Activated B cell treated with CpG ODN at 0.5 μM for 24 hours (primary cell): ENCODE measurements around the gene DUSP28. TPM values are rescaled to one million over a fixed set of nuclear protein-coding genes. Genes with fewer than 3 reads are reported as not detected.

Experiments
- ATAC-seq: fragments of 200-7000 bp; cut with Tn5 transposase; one replicate; pipeline ENCODE4 v1.10.0; 2021; ENCODE audit warnings: low read depth, mild to moderate bottlenecking, moderate library complexity
- CTCF ChIA-PET: fragments of 350-600 bp; sonication (Branson Sonifier 250); formaldehyde crosslinking; loops from one replicate; lab custom pipeline; 2021; ENCODE audit warnings: antibody characterized with exemption; lab: Charles Lee
- POLR2A ChIA-PET: fragments of 350-600 bp; sonication (Branson Sonifier 250); formaldehyde crosslinking; loops from one replicate; lab custom pipeline; 2021; ENCODE audit warnings: antibody characterized with exemption; lab: Charles Lee
- DNase-seq: peaks from one replicate; pipeline ENCODE4 v3.0.0; 2022
- H3K27ac Mint-ChIP-seq: one replicate; pipeline ENCODE4 v1.8.0; 2020; ENCODE audit warnings: mixed read lengths
- H3K27me3 Mint-ChIP-seq: one replicate; pipeline ENCODE4 v1.8.0; 2021; ENCODE audit warnings: mixed read lengths
- H3K36me3 Mint-ChIP-seq: one replicate; pipeline ENCODE4 v1.8.0; 2021; ENCODE audit warnings: low read depth, mixed read lengths
- H3K4me1 Mint-ChIP-seq: one replicate; pipeline ENCODE4 v1.8.0; 2021; ENCODE audit warnings: mixed read lengths
- H3K4me3 Mint-ChIP-seq: one replicate; pipeline ENCODE4 v1.8.0; 2020; ENCODE audit warnings: mild to moderate bottlenecking, mixed read lengths
- H3K9me3 Mint-ChIP-seq: one replicate; pipeline ENCODE4 v1.8.0; 2020; ENCODE audit warnings: mixed read lengths
- intact Hi-C: fragments of 100-400 bp; cut with micrococcal nuclease; formaldehyde crosslinking; loops from one replicate; pipeline ENCODE4 v1.15.1; 2024
- total RNA-seq: library from RNA; stranded (reverse); gene quantifications from 2 replicates; pipeline ENCODE4 v1.2.3, GENCODE V29; 2022
- TF ChIP-seq, protein P1 (sequence below): fragments of 200-600 bp; IDR thresholded peaks from one replicate; pipeline ENCODE4 v1.8.0; 2022; ENCODE audit warnings: antibody characterized with exemption, mild to moderate bottlenecking

Gene DUSP28
- total RNA-seq, 1 donor from 2014 or later: 11.5 TPM

DNA sequence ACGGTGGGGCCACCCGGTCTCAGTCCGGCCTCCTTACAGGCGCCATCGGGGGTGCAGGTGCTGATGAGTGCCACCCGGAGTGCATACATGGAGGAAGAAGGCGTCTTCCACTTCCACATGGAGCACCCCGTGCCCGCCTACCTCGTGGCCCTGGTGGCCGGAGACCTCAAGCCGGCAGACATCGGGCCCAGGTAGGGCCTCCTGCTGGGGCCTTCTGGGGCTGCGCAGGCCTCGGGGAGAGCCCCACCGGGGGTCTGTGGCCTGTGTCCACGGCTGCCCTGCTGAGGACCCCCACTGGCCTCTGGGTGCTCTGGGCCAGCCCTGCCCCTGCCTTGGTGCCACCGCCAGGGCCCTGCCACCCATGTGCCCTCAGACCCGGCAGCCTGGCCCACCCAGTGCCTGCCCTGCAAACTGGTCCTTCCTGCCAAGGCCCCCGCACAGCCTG lies 12.9 kb downstream of the DUSP28 start:
- ChIA-PET CTCF (no interaction called here), POLR2A (no interaction called here)
- intact Hi-C loops: no loop called here
- Mint-ChIP-seq H3K4me1 (peaks cover 23% of the 10 kb centered on the region), H3K9me3 (no peaks in the 10 kb centered on the region), H3K36me3 (peaks cover 35% of the 10 kb centered on the region), H3K27ac (no peak overlapping the region), H3K27me3 (no peaks in the 10 kb centered on the region), H3K4me3 (no peak overlapping the region)
- DNase-seq (no peak), ATAC-seq (no peak)
- TF ChIP-seq, protein P1, sequence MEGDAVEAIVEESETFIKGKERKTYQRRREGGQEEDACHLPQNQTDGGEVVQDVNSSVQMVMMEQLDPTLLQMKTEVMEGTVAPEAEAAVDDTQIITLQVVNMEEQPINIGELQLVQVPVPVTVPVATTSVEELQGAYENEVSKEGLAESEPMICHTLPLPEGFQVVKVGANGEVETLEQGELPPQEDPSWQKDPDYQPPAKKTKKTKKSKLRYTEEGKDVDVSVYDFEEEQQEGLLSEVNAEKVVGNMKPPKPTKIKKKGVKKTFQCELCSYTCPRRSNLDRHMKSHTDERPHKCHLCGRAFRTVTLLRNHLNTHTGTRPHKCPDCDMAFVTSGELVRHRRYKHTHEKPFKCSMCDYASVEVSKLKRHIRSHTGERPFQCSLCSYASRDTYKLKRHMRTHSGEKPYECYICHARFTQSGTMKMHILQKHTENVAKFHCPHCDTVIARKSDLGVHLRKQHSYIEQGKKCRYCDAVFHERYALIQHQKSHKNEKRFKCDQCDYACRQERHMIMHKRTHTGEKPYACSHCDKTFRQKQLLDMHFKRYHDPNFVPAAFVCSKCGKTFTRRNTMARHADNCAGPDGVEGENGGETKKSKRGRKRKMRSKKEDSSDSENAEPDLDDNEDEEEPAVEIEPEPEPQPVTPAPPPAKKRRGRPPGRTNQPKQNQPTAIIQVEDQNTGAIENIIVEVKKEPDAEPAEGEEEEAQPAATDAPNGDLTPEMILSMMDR: no peak

- no peak for ATAC-seq
- no peaks in the 10 kb centered on the region for H3K9me3 Mint-ChIP-seq
- H3K4me1 Mint-ChIP-seq: peaks cover 23% of the 10 kb centered on the region
- ChIA-PET CTCF (no interaction called here), POLR2A (interaction anchor here (1.5 kb wide), 1 partner anchor 11 kb away, joined by 3 read pairs; no protein-coding TSS in a partner anchor)
- H3K27me3 Mint-ChIP-seq: no peaks in the 10 kb centered on the region
- no peak for DNase-seq
- TF ChIP-seq, protein P1: no peak
- intact Hi-C loops: no loop called here
- H3K36me3 Mint-ChIP-seq: peaks cover 38% of the 10 kb centered on the region
- H3K27ac Mint-ChIP-seq: no peak overlapping the region
- H3K4me3 Mint-ChIP-seq: no peak overlapping the region
Observed at GRCh38 chr2:240573516-240574385, 13.6 kb downstream of the DUSP28 start.

DNA sequence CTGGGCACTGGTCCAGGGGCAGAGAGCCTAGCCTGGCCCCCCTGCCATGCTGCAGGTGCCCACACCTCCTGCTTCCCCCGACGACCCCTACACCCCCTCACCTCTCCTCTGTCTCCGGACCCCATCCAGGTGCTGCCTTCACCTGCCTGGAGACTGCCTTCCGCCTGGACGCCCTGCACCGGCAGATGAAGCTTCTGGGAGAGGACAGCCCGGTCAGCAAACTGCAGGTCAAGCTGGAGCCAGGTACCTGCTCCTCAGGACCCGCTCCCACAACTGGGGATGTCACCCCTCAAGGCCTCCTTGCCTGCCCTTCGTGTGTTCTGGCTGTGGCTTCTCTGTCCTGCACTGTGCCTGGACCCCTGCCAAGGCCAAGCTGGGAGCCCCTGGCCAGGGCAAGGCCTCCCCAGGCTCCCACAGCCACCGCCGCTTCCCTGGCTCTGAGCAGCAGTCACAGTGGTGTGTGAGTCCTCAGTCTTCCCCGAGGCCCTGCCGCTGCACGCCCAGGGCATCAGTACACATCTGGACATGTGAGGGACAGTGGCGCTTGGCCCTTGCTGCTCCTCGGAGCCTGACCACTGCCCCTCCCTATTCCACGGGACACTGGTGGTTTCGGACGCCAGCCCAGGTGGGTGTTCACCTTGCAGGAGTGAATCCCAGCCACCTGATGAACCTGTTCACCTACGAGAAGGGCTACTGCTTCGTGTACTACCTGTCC lies 14.4 kb downstream of the DUSP28 start:
- peaks cover 26% of the 10 kb centered on the region for H3K4me1 Mint-ChIP-seq

GRCh38 chr2:240575101-240575965 lies 15.2 kb downstream of the DUSP28 start:
- ATAC-seq: no peak
- TF ChIP-seq, protein P1: no peak
- POLR2A ChIA-PET: interaction anchor here (0.5 to 1.5 kb wide), 2 partner anchors 9 to 10 kb away, joined by 3 read pairs; no protein-coding TSS in a partner anchor

More for the DNA sequence above, 14.4 kb downstream of the DUSP28 start:
- POLR2A ChIA-PET: interaction anchor here (0.5 to 1.5 kb wide), 2 partner anchors 10 to 11 kb away, joined by 3 read pairs; no protein-coding TSS in a partner anchor
- CTCF ChIA-PET: no interaction called here
- H3K27me3 Mint-ChIP-seq: no peaks in the 10 kb centered on the region
- TF ChIP-seq, protein P1: no peak
- ATAC-seq (no peak), DNase-seq (no peak)
- H3K4me3 Mint-ChIP-seq: no peak overlapping the region
- H3K27ac Mint-ChIP-seq: no peak overlapping the region
- intact Hi-C loops: no loop called here
- peaks cover 38% of the 10 kb centered on the region for H3K36me3 Mint-ChIP-seq
- no peaks in the 10 kb centered on the region for H3K9me3 Mint-ChIP-seq

More at GRCh38 chr2:240575101-240575965, 15.2 kb downstream of the DUSP28 start:
- Mint-ChIP-seq H3K27ac (no peak overlapping the region), H3K4me1 (peaks cover 26% of the 10 kb centered on the region), H3K4me3 (no peak overlapping the region), H3K9me3 (no peaks in the 10 kb centered on the region), H3K36me3 (peaks cover 44% of the 10 kb centered on the region), H3K27me3 (no peaks in the 10 kb centered on the region)
- DNase-seq: no peak
- intact Hi-C loops: no loop called here
- CTCF ChIA-PET: no interaction called here
